ENCODE measurements around the gene TOX3. TPM values are rescaled to one million over a fixed set of nuclear protein-coding genes. Genes with fewer than 3 reads are reported as not detected.

Gene TOX3
- total RNA-seq, 1 experiment from 2014 or later: 20.2 TPM

GRCh38 chr16:52535076-52535475, 11.9 kb downstream of the TOX3 start:
- no peak overlapping the region for H3K4me3 Mint-ChIP-seq
- DNase-seq (ENCODE audit: low spot score): no peak
- peaks cover 3% of the 10 kb centered on the region; the same call in 1 of the 2 replicates for H3K9me3 Mint-ChIP-seq
- POLR2A ChIA-PET: no interaction called here
- ATAC-seq: no peak
- TF ChIP-seq E2F1 (CRISPR knock-in tag; IDR thresholded peaks at IDR 0.05): no peak
- TF ChIP-seq, protein P1, sequence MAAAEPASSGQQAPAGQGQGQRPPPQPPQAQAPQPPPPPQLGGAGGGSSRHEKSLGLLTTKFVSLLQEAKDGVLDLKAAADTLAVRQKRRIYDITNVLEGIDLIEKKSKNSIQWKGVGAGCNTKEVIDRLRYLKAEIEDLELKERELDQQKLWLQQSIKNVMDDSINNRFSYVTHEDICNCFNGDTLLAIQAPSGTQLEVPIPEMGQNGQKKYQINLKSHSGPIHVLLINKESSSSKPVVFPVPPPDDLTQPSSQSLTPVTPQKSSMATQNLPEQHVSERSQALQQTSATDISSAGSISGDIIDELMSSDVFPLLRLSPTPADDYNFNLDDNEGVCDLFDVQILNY (CRISPR knock-in tag; IDR thresholded peaks at IDR 0.05): no peak
- no peak for TF ChIP-seq GTF2I (CRISPR knock-in tag; conservative IDR thresholded peaks at IDR 0.05)
- TF ChIP-seq SP1 (CRISPR knock-in tag; conservative IDR thresholded peaks at IDR 0.05): no peak
- TF ChIP-seq SOX15 (CRISPR knock-in tag; IDR thresholded peaks at IDR 0.05): no peak
- no peak for TF ChIP-seq ZNF121 (CRISPR knock-in tag; IDR thresholded peaks at IDR 0.05)
- no peak for TF ChIP-seq USF1 (CRISPR knock-in tag; IDR thresholded peaks at IDR 0.05)
- TF ChIP-seq ETV6 (CRISPR knock-in tag; IDR thresholded peaks at IDR 0.05): no peak
- TF ChIP-seq ZNF138 (CRISPR knock-in tag; conservative IDR thresholded peaks at IDR 0.05): no peak
- no peak for TF ChIP-seq MAX (CRISPR knock-in tag; IDR thresholded peaks at IDR 0.05)
- TF ChIP-seq ZNF232 (CRISPR knock-in tag; IDR thresholded peaks at IDR 0.05): no peak
- no peak for TF ChIP-seq NR3C1 (CRISPR knock-in tag; conservative IDR thresholded peaks at IDR 0.05; ENCODE audit: low read depth)
- TF ChIP-seq JUN (CRISPR knock-in tag; IDR thresholded peaks at IDR 0.05): no peak
- no peak for TF ChIP-seq AFF4 (CRISPR knock-in tag; IDR thresholded peaks at IDR 0.05; ENCODE audit: borderline replicate concordance)
- no peak for TF ChIP-seq ZNF281 (CRISPR knock-in tag; IDR thresholded peaks at IDR 0.05)
- no peak overlapping the region for H3K27ac Mint-ChIP-seq
- CTCF ChIA-PET: no interaction called here
- peaks cover 19% of the 10 kb centered on the region for H3K36me3 Mint-ChIP-seq
- H3K4me1 Mint-ChIP-seq: peaks cover 19% of the 10 kb centered on the region
- no peaks in the 10 kb centered on the region for H3K27me3 Mint-ChIP-seq (ENCODE audit: low read depth)

GRCh38 chr16:52533296-52533695, 13.6 kb downstream of the TOX3 start:
- ATAC-seq: no peak
- Mint-ChIP-seq H3K4me3 (no peak overlapping the region), H3K9me3 (peaks cover 3% of the 10 kb centered on the region; the same call in 1 of the 2 replicates), H3K27me3 (ENCODE audit: low read depth) (no peaks in the 10 kb centered on the region), H3K4me1 (peaks cover 26% of the 10 kb centered on the region), H3K36me3 (peaks cover 10% of the 10 kb centered on the region), H3K27ac (no peak overlapping the region)
- no peak for TF ChIP-seq PRRX2 (CRISPR knock-in tag; IDR thresholded peaks at IDR 0.05)
- CTCF ChIA-PET: no interaction called here
- POLR2A ChIA-PET: no interaction called here
- DNase-seq (ENCODE audit: low spot score): no peak

All from WTC11 (cell line).